ENCODE results near the gene PDCD1.
"Not testable (repeated sequence)": the region's sequence is repeated elsewhere in the genome, so short reads cannot be mapped to it uniquely, and the experiment has no call there.

DNA sequence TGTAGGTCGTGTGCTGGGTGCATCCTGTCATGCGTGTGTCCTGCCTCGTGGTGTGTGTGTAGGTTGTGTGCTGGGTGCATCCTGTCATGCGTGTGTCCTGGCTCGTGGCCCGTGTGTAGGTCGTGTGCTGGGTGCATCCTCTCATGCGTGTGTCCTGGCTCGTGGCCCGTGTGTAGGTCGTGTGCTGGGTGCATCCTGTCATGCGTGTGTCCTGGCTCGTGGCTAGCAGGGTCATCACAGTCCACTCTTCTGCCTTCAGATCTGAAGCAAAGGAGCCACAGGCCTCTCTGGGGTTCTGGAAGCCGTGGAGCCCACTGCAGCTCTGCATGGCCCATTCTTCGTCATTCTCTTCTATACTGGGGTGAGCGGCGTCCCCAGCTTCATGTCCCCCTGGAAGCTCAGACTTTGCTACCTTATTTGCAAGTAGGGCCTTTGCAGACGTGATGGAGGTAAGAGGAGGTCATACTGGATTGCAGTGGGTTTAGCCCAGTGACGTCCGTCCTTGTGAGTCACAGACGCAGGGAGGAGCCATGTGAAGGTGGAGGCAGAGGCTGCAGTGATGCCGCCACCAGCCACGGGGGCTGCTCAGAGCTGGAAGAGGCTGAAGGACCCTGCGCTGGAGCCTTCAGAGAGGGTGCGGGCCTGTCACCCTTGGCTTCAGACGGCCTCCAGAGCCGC, 38.6 kb downstream of the PDCD1 start:
- TF ChIP-seq, protein P1, sequence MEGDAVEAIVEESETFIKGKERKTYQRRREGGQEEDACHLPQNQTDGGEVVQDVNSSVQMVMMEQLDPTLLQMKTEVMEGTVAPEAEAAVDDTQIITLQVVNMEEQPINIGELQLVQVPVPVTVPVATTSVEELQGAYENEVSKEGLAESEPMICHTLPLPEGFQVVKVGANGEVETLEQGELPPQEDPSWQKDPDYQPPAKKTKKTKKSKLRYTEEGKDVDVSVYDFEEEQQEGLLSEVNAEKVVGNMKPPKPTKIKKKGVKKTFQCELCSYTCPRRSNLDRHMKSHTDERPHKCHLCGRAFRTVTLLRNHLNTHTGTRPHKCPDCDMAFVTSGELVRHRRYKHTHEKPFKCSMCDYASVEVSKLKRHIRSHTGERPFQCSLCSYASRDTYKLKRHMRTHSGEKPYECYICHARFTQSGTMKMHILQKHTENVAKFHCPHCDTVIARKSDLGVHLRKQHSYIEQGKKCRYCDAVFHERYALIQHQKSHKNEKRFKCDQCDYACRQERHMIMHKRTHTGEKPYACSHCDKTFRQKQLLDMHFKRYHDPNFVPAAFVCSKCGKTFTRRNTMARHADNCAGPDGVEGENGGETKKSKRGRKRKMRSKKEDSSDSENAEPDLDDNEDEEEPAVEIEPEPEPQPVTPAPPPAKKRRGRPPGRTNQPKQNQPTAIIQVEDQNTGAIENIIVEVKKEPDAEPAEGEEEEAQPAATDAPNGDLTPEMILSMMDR (tag by site-specific recombination; IDR thresholded peaks at IDR 0.05) = not testable (repeated sequence)
- TF ChIP-seq ZNF549 (tag by site-specific recombination; IDR thresholded peaks at IDR 0.05) = not testable (repeated sequence)
- TF ChIP-seq, protein P2, sequence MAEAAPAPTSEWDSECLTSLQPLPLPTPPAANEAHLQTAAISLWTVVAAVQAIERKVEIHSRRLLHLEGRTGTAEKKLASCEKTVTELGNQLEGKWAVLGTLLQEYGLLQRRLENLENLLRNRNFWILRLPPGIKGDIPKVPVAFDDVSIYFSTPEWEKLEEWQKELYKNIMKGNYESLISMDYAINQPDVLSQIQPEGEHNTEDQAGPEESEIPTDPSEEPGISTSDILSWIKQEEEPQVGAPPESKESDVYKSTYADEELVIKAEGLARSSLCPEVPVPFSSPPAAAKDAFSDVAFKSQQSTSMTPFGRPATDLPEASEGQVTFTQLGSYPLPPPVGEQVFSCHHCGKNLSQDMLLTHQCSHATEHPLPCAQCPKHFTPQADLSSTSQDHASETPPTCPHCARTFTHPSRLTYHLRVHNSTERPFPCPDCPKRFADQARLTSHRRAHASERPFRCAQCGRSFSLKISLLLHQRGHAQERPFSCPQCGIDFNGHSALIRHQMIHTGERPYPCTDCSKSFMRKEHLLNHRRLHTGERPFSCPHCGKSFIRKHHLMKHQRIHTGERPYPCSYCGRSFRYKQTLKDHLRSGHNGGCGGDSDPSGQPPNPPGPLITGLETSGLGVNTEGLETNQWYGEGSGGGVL (tag by site-specific recombination; IDR thresholded peaks at IDR 0.05) = not testable (repeated sequence)

Data from HEK293 (cell line).